Spleen (tissue), 7 donors: ENCODE data around the gene RABEPK.
"Not testable (repeated sequence)": the region's sequence is repeated elsewhere in the genome, so short reads cannot be mapped to it uniquely, and the experiment has no call there.

Source experiments
- POLR2A ChIP-seq, 3 donors: fragments of 450-650 bp; IDR thresholded peaks; one replicate each; pipeline ENCODE4 v1.5.1; 2017; ENCODE audit warnings: antibody characterized with exemption in 3 of 3, mild to moderate bottlenecking in 1 of 3
- POLR2AphosphoS5 ChIP-seq, 3 donors: sonication (generic); formaldehyde crosslinking; IDR thresholded peaks; one replicate each; pipeline ENCODE4 v1.5.1; 2017; ENCODE audit warnings: antibody characterized with exemption in 3 of 3
- TF ChIP-seq, protein P1 (sequence below), 11 experiments: fragments of 200-600 bp in 7 of 11; fragments of 450-650 bp in 4 of 11; sonication (generic) in 4 of 11; IDR thresholded peaks in 8 of 11; conservative IDR thresholded peaks in 3 of 11; 1 replicate in 7 of 11; 2 replicates in 4 of 11; pipeline versions ENCODE4 v1.4.0 to v1.8.0; 2016 to 2021; ENCODE audit warnings: antibody characterized with exemption in 11 of 11, inconsistent platforms in 4 of 11, mild to moderate bottlenecking in 1 of 11
- donor health status: DM: no; HTN: no; CAD: no; lungs with moderate emphysema.
- donor health status: DM: no; HTN: no; CAD: no.
- donor health status: DM: no; HTN: no; CAD: no.

DNA sequence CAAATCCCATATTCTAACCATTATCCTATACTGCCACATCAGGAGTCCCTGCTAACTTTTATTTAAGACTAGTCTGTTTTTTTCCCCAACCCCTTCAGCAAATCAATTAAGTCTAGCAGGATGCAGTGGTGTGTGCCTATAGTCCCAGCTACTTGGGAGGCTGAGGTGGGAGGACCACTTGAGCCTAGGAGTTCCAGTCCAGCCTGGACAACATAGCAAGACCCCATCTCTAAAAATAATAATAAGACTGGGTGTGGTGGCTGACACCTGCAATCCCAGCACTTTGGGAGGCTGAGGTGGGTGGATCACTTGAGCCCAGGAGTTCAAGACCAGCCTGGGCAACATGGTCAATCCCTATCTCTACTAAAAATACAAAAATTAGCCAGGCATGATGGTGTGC lies 24.5 kb downstream of the RABEPK start:
- TF ChIP-seq, protein P1, sequence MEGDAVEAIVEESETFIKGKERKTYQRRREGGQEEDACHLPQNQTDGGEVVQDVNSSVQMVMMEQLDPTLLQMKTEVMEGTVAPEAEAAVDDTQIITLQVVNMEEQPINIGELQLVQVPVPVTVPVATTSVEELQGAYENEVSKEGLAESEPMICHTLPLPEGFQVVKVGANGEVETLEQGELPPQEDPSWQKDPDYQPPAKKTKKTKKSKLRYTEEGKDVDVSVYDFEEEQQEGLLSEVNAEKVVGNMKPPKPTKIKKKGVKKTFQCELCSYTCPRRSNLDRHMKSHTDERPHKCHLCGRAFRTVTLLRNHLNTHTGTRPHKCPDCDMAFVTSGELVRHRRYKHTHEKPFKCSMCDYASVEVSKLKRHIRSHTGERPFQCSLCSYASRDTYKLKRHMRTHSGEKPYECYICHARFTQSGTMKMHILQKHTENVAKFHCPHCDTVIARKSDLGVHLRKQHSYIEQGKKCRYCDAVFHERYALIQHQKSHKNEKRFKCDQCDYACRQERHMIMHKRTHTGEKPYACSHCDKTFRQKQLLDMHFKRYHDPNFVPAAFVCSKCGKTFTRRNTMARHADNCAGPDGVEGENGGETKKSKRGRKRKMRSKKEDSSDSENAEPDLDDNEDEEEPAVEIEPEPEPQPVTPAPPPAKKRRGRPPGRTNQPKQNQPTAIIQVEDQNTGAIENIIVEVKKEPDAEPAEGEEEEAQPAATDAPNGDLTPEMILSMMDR (IDR thresholded peaks at IDR 0.05 in 8 of 11, conservative IDR thresholded peaks at IDR 0.05 in 3 of 11): not testable (repeated sequence)
- TF ChIP-seq POLR2A, POLR2AphosphoS5 (IDR thresholded peaks at IDR 0.05): not testable (repeated sequence)
